Neural cell (in vitro differentiated cells): Measurements from ENCODE around the gene SORL1-AS1.

ENCODE experiments used
- EP300 ChIP-seq: fragments of 450-650 bp; conservative IDR thresholded peaks from 2 replicates; pipeline ENCODE4 v1.6.1; 2014; ENCODE audit warnings: antibody characterized with exemption, mild to moderate bottlenecking, moderate library complexity; ENCODE audit not compliant: poor library complexity, severe bottlenecking
- TAF1 ChIP-seq: IDR thresholded peaks from 2 replicates; pipeline ENCODE4 v1.6.1; 2012; ENCODE audit warnings: low read depth
- TF ChIP-seq, protein P1 (sequence below): fragments of 450-650 bp; IDR thresholded peaks from 2 replicates; pipeline ENCODE4 v1.5.1; 2014; ENCODE audit warnings: antibody characterized with exemption, mild to moderate bottlenecking, moderate library complexity; ENCODE audit not compliant: poor library complexity, severe bottlenecking

DNA sequence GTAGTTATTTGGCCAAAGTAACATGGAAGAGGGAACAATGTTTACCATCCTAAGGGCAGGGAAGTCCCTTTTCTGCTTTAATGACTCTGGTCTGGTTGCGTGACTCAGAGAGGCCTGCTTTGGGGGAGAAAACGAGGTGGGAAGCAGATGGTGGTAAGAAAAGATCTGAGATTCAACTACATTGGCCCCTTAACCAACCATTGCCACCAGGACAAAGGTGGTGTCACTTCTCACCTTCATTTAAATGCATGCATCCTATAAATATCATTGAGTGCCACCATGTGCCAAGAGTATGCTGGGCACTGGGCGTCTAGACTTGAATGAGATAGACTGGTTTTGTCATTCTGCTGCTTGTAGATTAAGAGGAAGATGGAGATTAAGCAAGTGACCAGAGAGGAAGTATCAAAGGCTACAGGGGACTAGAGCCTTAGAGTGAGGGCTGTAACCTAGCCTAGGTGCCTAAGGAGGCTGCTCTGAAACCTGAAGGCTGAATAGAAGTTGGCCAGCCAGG, 4.3 kb downstream of the SORL1-AS1 start:
- TF ChIP-seq TAF1 (no peak), EP300 (no peak)
- TF ChIP-seq, protein P1, sequence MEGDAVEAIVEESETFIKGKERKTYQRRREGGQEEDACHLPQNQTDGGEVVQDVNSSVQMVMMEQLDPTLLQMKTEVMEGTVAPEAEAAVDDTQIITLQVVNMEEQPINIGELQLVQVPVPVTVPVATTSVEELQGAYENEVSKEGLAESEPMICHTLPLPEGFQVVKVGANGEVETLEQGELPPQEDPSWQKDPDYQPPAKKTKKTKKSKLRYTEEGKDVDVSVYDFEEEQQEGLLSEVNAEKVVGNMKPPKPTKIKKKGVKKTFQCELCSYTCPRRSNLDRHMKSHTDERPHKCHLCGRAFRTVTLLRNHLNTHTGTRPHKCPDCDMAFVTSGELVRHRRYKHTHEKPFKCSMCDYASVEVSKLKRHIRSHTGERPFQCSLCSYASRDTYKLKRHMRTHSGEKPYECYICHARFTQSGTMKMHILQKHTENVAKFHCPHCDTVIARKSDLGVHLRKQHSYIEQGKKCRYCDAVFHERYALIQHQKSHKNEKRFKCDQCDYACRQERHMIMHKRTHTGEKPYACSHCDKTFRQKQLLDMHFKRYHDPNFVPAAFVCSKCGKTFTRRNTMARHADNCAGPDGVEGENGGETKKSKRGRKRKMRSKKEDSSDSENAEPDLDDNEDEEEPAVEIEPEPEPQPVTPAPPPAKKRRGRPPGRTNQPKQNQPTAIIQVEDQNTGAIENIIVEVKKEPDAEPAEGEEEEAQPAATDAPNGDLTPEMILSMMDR = no peak
